Right forelimb (tissue), 1 donor: ENCODE measurements around the gene CETN1.
A peak's percentile ranks its signal among the peaks of the same experiment; 100 is the strongest.

Experiments
- DNase-seq: peaks from one replicate; pipeline ENCODE4 v3.0.0-alpha.2; 2018

CETN1 gene

DNA sequence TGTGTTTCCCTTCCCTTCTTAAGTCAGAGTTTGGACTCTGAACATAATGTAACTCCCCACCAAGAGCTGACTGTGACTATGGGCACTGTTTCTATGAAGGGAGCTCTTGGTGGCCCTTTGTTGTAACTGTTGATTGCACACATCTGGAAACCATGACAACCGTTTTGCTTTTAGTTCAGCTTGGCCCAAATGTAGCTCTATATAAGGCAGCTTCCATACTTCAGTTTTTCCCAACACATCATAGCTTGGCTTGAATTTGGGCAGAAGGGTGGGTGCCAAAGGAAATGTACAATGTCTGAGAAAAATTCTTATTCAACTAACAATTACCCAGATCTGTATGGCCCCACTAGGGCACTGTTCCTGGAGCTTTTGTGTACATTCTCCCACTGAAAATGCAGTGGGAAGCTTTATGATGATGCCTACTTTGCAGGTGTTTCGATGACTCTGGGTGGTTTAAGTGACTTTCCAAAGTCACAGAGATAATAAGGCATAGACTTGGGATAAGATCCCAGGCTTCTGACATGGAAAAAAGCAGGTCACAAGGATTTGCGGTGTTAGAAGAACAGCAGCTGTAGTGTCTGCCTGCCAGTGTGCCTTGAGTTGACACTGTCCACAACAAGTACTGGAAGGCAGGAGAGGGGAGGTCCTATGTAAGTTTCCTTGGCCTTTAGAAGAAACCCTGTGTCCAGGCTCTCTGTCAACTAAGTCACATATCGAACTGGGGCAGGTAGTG, 2.4 kb upstream of the CETN1 start:
- DNase-seq = peak; percentile 81

DNA sequence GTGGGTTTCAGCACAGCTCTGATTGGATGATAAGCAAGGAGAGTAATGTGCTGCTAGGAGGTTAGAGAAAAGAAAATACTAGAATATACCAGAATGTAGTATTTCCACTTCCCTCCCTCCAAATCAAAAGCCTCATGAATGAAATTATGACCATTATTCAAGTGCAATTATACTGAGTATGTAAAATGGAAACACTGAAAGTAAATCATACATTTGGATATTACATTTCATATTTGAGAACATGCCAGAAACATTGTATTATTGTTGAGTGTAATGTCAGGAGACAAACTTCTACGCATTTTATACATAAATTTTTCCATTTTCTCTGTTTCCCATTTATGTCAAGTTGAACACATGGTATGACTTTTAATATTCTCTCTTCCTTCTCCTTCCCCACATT, 942 bp upstream of the CETN1 start:
- no peak for DNase-seq

DNA sequence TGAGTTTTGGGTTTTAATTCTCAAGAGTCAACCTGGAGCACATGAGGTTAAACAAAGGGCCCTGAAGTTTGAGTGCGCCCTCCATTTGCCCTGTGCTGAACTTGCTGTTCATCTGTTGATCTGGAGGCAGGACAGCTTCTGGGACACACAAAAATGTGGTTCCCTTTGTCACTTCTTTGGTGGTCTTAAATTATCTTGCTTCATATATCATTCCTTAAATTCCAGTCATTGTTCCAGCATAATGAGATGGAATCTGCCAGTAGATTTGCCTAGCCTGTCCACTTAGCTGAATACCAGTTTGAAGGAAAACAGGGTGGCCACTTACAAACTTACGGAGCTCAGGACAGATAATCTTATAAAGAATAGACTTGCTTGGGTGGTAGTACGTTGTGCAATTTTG, 916 bp downstream of the CETN1 start:
- no peak for DNase-seq

DNA sequence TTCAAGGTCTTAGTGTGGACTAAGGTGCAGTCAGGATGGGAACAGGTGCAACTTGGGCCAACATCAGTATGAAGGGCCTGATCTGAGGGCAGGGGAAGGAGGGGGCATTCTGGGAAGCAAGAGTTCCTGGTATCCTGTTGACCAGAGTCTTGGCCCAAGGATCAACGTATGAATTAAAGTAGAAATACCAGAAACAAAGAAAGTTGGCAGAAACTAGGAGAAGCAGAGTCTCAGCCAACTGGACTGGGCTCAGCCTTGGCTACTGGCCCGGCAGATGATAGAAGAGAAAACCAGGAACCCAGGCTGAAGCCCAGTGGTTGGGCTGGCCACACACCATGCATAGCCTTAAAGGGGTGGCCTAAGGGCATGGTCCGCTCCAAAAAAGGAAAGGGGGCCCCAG, 2.3 kb downstream of the CETN1 start:
- peak; percentile 59 for DNase-seq

DNA sequence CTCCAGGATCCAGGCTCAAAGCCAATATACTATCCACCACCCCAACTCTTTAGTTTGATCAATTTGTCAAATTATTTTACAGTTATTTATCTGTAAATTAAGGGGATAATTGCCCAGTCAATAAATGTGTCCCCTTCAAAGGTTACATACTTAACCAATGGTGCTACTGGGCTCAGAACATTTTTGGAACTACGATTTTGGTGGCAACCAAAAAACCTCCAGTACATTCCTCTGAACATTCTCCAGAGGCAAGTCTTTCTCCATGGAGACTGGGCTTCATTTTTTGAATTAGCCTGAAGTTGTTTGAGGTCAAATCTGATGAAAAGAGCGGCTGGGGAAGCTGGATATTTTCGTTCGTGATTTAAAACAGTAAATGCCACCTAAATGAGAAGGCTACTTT, 14.9 kb downstream of the CETN1 start:
- DNase-seq = no peak

DNA sequence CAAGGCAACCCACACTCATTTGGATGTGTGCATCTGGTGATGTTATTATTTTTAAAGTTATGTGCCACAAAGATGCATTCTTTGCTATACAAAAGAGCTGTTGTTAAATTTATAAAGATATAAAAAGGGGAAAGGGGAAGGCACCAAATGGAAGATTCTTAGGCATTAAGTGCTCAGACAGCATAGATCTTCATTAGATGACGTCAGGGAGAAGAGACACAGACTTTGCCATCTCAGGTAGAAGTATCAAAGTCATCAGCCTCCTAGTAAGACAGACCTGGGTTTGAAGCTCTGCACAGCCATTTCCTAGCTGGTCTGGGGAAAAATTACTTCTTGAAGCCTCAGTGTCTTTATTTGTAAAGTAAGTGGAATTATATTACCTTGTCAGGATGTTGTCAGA, 15.4 kb downstream of the CETN1 start:
- DNase-seq = no peak

DNA sequence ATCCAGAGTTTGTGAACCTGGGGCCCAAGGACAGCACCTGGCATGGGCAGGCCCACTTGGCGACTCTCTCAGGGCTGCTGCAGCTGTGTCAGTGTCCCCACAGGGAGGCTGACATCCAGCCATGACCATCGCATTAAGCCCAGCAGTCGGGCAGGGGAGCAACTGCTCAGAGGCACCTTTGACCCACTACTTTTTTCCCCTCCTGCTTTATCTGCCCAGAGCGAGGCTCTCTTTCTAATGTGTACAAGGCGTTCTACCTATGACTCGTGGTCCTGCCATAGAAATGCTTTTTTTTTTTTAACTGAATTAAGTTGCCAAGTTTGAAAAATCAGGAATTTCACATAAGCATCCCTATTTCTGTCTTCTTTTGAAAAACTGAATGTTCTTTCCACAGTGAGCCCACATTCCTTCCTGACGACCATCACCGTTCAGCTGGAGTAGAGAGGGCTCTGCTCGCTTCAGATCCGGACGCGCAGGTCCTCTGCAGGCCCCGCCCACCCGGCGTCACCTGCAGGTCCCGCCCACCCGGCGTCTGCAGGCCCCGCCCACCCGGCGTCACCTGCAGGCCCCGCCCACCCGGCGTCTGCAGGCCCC, 16.2 kb downstream of the CETN1 start:
- DNase-seq = no peak

DNA sequence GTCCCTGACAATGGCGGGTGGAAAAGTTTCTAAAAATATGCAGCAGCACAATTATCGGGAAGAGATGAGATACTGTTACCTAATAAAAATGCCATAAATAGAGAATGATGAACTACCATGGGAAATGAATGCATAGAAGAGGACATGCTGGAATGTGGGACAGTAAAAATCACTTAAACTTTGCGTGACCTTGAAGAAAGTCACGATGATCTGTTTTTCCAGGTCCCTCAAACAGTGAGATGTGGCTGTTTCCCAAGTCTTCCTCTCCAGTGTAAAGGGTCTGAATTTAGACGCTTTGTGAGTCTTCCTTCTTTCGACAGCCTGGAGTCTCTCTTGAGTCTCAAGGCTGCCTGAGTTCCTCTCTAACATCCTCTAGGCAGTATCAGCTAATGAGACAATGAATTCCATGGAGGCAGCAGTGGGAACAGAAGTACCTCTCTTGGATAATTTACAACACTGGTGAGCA, 18.0 kb downstream of the CETN1 start:
- DNase-seq = no peak

DNA sequence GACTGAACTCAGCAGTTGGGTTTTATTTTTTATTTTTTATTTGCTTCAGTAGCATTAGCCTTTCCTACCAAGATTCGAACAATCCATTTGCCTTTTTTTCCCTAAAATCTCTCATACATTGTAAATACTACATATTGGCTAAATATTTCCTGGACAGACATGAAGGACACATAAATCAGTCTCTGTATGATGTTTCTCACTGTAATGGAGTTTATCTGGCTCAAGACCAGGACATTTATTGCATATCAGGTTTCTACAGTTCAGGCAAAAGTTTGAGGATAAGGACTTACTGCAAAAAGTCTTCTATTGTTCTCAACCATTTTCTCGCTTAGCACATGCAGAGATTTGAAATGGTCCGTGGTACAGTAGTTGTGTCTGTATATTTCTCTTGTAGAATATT, 19.9 kb downstream of the CETN1 start:
- DNase-seq = no peak

DNA sequence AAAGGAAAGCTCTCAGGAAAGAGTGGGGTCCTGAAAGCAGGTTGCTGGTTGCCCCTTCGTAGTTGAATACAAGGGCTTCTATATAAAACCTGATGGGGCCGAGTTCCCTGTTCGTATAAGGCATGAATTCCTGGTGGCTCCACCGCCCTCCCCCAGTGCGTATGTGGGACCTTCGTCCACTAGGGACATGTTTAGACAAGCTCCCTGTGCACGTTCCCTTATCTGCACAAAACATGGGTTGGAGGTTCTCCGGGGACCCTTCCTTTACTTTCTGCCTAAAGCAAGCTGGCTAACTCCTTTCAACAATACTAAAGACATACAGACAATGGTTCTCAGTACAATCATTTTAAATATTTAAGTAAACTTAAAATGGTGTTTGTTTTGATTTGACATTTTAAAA, 24.6 kb downstream of the CETN1 start:
- DNase-seq = no peak

DNA sequence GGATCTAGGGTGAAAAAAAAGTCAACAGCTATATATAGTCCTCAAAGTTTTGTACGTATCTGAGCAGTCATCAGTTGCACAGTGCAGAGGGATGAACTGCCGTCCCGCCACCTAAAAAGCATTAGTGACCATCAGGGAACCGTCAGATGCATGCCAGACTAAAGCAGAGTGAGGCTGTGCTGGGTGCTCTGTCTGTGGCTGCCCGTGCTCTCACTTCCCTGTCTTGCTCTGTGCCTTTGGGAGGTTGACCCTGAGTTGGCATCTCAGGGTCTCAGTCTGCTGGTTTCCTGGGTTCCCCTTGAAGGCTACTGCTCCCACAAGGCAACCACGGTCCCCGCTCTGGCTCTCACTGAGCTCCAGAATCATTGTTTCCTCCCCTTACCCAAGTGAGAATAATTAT, 27.8 kb downstream of the CETN1 start:
- DNase-seq = no peak

DNA sequence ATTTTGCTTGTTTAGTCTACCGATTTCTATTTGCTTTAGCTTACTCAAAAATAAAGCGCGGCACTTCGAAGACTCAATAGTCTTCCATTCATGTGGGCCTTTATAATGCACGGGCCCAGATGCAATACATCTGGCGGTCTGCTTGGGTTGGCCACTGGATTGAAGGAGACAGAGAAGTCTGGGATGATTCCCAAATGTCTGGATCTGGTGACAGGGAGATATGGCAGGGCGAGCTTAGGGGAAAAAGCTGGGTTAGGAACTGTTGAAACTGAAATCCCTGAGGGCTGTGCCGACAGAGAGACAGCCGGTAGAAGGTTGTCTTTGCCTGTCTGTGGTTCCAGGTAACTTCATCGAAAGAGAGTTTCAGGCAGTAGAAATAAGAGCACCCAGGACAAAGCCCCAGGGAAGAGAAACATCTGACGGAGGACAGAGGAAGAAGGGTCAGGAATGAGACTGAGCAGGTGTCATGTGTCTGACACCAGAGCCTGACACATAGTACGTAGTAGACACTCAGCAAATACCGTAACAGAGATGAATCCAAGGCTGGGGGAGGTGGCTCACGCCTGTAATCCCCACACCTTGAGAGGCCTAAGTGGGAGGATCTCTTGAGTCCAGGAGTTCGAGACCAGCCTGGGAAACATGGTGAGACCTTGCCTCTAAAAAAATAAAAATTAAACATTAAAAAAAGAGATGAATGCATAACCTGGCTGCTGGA, 30.2 kb downstream of the CETN1 start:
- DNase-seq = no peak

DNA sequence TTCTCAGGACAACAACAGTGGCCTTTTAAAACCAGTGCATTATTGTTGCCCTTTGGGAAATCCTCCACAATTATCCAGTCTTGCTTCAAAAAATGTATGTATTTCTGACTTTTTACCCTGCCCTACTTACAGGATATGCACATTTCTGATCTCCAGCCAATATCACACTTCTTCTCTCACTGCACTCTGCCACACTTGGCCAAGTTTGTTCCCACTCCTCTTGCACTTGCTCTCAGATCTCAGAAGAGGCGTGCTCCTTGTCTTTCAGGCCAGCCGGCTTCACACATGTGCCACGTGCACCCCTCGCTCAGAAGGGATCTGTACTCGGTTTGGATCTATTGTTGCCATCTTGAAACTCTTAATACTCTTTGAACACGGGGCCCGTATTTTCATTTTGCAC, 32.0 kb downstream of the CETN1 start:
- no peak for DNase-seq

DNA sequence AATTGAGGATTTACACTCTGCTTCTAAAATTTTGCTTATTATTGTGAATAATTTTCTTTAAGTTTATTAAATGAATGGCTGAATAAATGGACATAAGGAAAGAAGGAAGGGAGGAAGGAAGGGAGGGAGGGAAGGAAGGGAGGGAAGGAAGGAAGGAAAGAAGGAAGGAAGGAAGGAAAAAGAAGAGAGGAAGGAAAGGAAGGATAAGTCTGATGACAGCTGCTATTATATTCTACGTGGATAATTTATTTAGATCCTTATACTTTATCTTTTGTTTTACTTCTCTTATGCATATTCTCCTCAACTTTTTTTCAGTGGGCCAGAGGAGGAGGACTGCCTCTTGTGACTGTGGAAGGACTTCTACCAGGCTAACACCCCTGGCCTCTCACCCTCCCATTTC, 34.0 kb downstream of the CETN1 start:
- DNase-seq = no peak

DNA sequence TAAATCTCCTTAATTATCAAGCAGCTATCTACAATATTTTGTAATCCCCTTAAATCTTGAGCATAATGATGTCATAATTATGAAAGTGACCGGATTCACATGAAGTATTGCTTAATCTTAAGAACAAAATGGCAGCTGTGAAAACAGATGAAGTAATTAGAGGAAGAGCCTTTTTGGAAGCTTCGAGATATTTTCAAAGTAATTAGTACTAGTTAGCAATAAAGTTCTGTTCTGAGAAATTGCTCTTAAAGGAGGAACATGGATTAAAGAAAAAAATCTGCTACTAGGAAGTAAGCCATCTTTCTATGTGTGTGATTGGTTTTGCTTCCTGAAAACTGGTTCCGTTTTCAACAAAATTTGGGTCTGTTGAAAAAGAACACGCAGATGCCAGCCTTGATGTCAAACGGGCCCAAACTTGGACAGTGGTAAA, 34.9 kb downstream of the CETN1 start:
- DNase-seq = no peak

DNA sequence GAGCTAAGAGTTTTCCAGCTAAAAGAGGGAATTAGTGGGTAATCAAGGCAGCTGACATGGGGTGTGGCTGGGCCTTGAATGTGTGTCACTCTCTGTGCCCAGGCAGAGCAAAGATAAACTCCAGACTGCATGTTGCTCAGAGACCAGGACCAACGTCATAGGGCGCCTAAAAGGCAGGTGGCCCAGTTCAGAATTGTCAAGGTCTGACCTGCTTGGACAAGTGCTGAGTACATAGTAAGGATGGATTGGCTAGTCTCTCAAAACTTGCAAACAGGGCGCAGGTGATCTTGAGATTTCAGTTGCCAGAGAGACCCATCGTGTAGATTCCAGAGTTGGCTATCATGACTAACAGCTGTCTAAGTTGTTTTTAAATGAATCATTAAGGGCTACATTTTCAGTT, 35.6 kb downstream of the CETN1 start:
- no peak for DNase-seq

DNA sequence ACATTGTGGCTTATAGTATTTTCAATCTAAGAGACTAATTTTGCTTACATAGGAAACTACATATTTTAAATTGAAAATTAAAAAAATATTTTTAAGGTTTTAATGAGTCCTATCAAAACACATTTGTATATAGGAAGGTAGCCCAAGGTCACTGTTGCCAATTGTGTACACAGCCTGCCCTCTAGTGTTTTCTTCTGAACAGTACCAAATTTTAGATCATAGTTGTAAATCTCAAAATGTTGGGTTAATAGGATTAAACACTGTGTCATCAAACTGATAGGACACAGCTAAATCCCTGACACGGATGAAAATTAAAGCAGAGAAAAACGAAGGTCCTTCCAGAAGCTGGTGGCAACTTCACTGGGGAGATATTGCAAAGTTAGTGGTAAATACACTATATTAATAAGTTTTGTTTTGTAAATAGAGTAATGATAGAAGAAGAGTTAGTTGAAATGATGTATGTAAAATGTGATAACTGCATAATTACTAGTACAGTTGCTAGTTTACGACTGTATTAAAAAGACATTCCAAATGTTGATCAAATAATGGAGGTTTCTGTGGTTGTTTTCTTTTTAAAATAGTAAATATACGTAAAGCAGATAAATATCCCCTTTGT, 36.3 kb downstream of the CETN1 start:
- no peak for DNase-seq

DNA sequence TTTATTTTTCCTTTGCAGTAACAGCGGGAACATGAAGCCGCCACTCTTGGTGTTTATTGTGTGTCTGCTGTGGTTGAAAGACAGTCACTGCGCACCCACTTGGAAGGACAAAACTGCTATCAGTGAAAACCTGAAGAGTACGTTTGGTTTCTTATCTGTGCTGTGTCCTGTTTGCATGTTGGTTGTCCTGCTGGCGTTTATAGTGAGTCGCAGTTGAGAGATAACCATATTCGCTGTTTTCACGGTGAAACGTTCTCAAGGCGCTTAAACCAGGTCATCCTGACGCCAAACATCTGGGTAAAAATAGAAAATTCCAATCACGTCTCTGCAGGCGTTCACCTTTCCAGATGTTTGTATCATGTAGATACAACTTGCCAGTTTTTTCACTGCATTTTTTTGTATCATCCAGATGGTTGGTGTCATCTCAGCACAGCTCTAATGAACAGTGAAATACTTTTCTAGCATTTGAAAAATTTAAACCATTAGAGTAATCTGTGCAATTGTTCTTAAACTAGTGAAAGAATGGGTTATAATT, 37.9 kb downstream of the CETN1 start:
- no peak for DNase-seq

DNA sequence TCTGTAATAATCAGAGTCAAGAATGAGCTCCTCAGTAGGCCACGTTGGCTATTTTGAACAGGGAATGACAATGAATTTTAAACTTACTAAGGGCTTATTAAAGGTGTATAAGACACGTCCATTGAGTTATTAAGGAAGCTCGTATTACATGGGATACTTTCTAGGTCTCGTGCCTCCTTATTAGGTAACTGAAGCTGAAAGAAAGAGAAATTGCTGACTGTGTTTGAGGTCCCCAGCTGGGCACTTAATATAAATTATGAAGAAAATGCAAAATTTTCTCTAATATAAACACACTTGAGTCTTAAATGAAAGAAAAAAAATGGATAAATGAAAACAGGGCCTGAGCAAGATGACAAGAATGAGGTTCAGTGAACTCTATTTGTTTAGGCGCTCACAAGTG, 38.4 kb downstream of the CETN1 start:
- no peak for DNase-seq

DNA sequence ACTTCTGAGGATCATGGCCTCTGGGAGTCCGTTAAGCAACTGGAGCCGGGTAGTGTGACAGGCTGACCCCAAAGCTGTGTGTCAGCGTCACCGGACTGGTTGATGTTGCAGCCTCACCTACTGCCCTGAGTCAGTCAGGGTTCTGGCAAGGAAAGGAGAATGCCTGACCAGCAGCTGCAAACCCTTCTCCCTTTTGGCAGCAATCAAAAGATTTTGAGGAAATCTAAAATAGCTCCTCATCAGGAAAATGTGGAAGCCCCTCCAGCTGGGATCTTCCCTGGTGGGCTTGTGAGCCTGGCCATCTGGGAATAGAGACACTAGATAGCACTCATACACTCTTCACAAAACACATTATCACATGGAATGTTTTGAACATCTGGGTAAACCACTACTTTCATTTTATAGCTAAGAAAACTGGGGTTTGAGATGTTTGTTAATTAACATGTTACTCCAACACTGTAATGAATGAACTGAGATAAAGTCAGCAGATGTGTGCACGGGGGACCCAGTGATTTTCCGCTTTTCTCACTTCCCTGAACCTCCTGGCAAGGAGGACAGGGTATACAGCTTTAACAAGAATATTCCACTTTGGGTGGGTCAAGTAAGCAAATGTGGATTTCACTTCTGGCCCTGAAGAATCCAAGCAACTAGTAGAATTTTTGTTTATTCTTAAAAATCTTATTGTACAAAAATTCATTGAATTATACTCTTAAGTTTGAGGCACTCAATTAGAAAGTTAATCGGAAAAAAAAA, 41.3 kb downstream of the CETN1 start:
- no peak for DNase-seq

DNA sequence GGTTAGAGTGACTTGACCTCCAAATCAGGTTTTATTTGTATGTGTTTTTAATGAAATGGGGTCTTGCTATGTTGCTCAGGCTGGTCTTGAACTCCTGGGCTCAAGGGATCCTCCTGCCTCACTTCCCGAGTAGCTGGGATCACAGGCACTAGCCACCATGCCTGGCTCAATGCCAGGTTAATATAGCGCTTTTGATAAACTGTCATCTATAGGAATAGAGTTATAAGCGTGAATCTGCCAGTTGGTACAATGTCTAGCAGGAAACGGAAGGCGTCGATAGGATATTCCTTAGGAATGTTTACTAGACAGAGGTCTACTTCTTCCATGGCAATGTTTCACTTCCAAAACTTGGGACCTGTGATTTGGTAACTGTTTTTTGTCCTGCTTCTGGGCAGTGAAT, 42.1 kb downstream of the CETN1 start:
- DNase-seq = no peak

DNA sequence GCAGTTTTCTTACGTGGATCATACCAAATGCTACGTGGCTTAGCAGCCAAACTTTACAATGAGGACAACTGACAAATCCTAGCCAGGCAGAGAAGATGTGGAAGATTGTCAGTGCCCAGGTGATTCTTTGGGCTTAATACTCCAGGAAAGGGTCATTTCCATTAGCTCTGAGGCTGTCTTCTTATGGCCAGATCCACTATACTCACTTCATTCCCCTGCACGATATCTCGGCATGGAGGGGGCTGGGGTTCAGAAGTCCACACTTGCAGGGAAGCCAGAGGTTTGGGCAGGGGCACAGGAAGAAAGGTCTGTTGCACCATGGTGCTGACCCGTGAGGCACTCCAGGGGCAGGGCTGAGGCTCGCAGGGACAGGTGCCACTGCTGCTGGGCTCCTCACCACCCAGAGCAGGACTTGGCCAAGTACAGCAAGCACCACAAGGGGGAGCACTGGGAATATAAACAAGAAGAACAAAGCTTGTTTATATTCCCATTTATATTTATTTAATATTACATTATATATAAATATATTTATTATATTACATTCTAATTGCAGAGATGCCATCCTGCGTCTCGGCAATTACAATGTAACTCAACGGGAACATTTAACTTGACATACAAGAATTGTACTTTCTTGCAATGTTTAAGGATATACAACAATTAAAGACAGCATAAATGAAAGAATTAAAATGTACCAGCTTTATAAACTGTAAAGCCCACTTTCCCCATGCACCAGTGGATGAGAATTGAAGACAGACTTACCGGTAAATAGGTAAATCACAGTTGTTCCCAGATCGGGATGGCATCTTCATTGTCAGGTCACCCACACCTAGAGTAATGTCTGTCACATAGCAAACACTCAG, 43.8 kb downstream of the CETN1 start:
- peak; percentile 75 for DNase-seq
